HCEC 1CT (cell line): ENCODE measurements around the gene LYSMD2.
A peak's percentile ranks its signal among the peaks of the same experiment; 100 is the strongest.

Source experiments
- DNase-seq: peaks from one replicate; pipeline ENCODE4 v3.0.0-alpha.2; 2017

Gene LYSMD2

DNA sequence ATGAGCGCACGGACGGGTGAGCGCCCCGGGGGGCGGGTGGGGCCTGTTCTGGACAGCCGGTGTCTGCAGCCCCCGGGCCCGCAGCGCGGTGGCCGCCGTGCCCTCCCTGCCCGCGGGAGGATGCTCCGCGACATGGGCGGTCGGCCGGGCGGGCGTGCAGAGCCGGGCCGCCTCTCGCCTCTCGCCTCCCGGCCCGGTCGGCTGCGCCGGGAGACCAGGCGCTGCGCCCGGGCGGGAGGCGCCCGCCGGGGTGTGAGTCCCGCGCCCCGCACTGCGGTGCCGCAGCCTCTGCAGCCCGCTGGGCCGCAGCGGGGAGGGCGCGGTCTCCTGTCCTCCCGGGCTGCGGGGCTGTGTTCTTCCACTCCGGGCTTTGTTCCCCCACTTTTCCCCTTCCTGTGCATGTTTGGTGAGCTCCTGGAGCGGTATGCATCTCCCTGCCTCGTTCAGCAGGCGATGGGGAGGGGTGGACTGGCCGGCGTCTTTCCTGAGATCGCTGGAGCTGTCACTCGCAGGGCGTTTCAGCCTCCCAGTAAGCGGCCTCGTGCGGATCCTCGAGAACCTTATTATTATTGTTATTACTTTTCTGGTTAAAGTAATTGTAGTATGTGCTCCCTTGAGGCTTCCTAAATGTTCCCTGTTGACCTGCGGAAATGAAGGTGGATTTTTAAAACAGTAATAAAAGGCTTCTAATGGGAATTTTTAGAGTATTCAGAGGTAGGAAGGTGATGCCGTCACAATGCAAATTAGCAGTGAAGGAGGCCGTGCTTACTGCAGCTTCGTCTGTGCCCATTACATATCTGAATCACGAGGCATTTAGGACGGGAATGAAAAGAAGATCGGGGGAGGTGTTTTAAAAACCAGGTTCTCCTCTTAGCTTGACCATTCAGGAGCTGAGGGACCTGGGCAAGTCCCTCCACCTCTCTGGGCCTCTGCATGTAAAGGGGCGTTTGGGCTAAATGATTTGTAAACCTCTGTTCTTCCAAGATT, 14.5 kb upstream of the LYSMD2 start:
- peak; percentile 18 for DNase-seq

DNA sequence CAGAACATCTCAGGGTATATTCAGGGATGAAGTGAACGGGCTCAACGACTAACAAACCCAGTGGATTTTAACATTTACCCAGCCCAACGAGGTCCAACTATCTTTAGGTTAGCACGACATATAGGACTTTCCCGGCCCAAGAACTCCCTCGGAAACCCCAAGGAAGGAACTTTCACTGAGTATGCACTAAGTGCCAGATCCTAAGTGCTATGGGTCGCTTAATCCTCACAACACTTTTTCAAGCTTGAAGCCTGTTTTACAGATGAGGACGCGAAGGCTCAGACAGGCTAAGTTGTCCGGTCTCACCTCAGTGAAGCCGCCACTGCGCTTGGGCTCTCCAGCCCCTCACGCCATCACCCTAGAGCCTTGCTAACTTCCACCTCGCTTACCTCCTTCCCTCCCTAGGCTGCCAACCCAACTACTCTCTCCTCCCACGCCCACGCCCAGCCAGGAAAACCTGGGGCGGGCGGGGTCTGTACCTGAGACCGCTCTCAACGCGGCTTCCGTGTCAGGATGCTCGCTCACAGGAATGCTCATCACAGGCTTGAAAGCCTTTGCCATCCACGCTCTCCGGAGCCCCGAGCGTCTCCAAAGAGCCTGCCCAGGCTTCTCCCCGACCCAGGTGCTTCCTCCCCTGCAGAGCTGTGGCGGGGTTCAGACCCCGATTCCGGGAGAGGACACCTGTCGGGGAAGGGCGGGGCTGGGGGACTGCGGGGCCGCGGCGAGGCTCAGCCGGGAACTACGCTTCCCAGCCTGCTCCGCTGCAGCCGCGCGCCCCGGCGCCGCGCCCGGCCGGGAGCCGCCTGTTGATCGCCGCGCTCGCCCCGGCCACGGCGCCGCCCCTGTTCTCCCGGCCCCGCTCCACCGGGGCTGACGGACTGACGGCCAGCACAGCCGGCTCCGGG, 13.6 kb upstream of the LYSMD2 start, which contains the start of gene TMOD2:
Gene TMOD2, plus strand, starts transcription at position 806 of the 905 bp plus-strand sequence. CDS start 14,845 bp downstream, outside the sequence.
- peak; percentile 37 for DNase-seq

DNA sequence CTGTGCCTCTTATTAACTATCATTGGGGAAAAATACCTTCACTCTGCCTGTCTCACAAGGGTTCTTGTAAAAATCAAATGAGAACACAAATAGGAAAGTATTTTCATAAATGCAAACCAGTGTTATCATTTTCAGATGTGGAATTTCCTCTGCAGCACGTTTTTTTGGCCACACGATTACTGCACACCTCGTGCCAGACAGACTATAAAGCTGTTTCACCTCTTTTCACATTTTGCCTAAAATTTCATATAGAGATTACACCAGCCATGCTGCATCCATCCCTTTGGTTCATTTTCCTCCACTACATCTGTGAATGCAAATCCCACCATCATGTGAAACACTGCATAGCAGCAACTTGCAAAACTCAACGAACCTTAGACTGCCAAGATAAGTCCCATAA, 12.7 kb upstream of the LYSMD2 start:
- DNase-seq = no peak

DNA sequence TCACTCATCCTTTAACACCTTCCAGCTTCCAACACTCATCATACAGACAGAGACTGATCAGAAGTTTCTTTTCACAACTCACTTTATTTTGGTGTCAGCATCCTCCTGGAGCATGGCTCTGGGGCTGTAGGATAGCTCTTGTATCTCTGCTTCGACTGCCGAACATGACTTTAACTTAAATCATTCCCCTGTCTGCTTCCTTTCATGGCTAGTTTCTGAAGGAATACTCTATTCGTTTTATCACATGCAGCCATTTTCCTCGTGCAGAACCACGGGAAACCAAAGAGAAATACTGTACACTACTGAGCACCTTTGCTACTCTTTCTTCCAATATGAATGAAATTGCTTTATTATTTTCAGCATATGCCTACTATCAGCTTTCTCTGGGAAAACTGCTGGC, 11.9 kb upstream of the LYSMD2 start:
- no peak for DNase-seq

DNA sequence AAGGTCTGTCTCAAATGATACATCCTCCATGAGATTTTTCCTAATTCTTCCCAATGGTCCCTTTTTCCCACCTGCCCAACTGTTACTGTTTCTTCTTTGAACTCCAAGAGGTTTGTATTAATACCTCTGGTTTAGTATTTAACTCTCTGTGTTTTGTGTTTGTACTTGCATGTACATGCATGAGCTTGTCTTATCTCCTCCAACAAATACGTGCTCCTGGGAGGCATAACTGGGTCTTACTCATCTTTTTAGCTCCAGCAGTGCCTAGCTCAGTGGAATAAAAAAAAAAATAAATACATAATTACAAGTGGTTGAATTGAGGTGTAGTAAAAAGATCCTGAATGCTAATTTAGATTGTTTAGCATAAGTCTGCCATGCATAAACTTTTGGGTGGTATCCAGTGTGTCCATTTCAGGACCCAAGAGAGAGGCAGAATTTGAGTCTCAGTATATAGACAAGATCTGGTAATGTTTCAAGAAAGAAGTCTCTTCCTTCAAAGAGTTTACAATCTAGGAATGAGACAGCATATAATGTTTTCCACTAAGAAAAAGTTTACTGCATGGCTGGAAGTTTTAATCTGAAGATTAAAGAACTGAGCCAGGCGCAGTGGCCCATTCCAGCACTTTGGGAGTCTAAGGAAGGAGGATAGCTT, 1.7 kb upstream of the LYSMD2 start:
- no peak for DNase-seq

DNA sequence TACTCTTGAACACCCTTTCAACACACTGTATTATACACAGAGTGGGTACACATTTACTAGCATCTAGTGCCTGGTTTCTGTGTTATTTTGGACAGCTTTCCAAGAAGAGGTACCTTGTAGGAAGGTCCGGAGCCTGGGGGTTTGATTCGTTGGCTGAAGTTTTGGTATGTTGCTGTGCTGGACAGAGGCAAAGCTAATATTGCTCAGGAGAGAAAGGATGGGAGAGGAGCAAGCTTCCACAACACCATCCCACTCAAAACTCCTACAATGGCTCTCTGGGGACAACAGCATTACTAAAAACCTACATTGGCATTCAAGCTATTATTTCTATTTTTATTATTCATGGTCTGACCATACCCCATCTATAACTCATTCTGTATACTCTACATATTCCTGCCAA, 1.1 kb upstream of the LYSMD2 start:
- DNase-seq = no peak

DNA sequence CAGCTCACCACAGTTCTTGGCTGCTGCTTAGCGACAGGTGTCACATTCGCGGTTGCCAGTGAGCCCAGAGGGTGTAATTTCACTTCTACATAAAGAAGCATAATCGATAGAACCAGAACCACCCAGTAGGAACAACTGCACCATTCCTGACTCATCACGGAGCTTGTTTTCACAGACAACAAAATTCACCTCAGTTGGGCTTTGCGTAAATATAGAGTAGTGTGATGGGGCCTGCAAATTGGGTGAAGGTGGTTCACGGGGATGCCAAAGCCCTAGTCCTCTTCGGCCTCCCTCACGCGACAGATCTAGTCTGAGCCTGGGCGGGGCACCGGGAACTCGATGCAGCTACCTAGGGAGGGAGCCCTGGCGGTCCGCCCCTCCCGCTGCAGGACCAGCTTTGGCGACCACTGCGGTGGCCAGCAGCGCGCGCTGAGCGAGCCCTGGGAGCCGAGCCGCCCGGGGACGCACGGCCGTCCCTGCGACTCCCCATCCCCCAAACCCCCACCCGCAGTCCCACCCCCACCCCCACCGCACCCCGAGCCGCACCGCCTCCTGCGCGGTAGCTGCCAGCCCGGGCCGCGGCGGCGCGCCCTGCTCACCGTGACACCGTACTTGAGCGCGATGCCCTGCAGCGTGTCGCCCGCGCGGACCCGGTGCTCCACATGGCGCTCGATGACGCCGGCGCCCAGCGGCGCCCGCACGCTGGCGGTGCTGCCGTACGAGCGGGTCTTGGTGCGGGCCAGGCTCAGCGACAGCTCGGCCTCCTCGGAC, 519 bp downstream of the LYSMD2 start:
- no peak for DNase-seq

DNA sequence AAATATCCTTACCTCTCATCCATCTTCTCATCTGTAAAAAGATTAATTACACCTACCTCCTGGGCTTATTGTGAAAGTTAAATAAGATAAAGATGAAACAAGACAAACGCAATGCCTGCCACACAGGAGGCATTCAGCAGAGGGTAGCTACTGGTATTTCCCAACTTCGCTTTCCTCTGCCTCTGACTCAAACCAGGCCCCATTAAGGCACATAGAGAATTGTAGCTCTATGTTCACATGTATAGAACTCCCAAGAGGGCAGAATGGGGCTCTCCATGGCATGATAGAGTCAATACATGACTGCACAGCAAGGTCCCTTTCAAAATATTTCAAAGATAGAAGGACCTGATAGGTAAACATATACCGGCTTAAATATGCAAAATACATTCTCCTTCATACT, 1.4 kb downstream of the LYSMD2 start:
- DNase-seq = no peak

DNA sequence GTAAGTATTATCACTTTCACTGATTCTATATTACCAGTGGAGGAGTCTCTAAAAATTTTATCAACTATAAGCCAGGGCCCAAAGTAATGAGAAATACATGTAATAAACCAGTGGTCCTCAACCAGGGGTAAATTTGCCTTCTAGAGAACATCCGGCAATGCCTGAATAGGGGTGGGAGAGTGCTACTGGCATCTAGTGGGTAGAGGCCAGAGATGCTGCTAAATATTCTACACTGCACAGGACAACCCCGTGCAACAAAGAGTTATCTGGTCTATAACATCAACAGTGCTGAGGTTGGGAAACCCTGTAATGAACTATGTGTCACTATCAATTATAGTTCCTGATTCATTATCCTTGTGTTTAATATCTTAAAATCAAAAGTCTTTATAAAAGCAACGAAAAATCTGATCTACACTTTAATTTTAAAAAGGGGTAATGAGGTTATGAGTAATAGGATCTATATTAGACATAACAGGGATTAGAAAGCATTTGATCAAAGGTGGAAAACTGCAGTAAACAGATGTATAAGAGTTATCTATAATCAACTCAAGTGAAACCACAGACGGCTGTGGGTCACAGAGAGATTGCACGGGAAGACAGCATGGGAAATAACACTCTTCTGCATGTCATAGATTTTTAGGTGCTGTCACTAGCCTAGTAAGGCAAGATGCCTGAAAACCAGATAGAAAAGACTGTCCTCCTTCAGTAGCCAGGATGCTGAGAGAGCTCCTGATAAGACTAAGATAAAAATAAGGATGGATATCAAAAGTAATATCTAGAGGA, 2.0 kb downstream of the LYSMD2 start:
- no peak for DNase-seq

DNA sequence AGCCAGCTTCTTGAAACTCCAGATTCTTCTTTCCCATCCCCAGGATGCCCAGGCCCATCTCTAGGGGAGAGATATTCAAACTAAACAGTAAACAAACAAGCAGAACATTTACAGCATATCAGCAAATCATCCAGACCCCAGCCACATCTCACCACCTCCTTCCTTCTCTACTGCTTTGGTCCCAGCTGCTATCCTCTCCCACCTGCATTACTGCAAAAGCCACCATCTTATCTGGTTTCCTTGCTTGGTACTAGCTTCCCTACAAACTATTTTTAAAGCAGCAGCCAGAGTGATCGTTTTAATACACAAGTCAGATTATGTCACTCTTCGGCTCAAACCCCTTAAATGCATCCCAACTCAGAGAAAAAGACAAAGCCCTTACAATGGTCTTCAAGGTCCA, 4.8 kb downstream of the LYSMD2 start:
- DNase-seq = no peak

DNA sequence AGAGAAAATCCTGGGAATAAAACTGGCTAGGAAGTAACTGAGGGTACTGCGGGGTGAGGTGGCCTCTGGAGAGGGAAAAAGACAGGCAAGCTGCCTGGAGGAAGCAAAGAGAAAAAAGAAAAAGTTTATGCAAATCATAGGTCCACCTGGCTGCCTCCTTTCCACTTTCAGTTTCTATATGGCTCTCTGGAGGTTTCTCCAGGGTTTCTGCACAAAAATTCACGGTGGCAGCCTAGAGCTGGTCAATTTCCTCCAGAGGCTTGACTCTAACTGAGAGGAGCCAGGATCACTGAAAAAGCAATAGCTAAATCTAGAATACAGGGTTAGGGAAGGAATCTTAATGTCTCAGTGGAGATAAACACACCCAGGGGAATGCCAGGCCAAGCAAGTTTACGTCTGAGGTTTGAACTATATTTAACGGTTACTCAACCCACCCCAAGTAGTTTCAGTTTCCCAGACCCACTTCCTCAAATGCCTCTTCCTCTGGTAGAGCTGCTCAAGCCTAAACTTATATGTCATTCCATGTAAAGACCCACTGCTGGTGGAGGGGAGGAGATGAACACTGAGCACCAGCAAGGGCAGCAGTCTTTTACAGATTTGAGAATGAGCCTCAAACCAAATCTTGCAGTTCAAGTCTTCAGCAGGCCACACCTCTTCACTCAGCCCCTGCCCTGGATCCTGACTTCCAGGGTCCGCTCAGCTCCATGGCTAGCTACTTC, 5.7 kb downstream of the LYSMD2 start:
- peak; percentile 54 for DNase-seq

DNA sequence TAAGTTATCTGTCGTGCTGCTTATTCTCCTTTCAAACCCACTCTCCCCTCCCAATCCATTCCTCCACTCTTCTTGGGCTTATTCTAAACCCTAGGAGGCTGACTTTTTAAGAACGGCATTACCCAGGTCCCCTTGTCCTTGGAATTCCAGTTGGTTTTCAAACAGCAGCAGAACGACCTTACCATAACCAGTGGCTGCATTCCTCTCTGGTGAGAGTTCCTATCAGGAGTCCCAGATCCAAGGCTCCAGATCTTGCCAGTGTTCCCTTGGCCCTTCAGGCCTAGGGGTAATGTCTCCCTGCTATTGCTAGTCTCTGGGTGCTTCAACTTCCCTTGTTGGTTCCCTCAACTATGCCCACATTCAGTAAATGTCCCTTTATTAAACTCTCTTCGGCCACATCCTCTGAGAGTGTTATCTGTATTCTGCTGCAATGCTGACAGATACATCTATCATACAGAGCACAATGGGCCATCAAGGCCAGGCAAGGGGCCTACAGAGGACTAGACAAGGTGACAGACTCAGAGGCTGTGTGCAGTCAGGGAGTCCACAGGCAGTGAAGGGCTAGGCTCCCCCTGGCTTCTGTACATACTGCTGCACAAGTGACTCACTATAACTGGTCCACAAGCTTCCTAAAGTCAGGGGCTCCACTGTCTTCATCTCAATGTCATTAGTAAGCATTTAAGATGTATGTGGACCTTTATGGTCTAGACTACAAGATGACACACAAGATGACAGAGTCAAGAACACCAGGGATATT, 10.1 kb downstream of the LYSMD2 start:
- DNase-seq = peak; percentile 59

DNA sequence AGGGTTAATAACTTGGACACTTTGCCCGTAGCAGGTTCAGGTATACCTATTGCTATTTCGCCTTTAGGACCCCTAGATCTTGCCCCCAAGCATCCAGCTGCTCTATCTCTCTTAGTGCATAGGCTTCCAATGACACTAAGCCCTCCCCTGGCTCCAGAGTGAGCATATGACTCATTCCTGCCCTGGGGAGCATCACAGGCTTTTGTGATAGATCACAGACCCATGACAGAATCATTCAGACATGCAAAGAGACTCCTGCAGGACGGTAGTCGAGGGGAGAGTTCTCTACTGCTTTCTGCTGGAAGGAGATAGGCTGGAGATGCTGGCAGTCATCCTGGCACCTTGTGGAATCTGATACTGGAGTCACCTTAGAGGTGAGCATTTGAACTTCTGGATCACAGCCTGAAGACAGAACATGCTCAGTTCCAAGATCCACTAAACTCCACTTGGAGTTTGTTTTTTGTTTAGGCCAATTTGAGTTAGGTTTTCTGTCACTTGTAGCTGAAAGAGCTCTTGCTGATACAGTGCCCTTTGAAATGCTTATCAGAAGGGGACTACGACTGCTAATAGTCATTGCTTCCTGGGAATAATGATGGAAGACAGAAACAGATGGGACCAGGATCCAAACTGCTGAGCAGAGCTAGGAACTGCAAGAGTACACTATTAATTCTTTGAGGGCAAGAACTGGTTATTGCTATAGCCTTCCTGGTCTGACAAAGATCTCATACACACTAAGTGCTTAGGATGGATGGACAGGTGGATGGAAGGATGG, 11.0 kb downstream of the LYSMD2 start:
- DNase-seq = peak; percentile 92

DNA sequence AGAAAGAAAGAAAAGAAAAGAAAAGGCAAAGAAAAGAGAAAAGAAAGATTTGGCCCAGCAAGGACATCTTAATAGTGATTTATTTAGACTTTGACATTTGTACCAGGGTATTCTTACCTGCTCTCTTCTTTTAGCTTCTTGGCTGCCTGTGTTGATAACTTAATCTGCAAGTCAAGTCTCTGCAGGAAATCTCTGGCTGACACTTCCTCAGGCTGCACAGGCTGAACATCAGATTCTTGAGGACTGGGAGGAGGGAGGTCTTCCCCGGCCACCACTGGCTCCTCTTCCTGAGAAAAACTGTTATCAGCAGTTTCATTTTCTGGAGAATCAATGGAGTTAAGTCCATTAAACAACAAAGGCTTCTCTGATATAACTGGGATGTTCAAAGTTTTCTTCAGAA, 12.8 kb downstream of the LYSMD2 start:
- DNase-seq = no peak

DNA sequence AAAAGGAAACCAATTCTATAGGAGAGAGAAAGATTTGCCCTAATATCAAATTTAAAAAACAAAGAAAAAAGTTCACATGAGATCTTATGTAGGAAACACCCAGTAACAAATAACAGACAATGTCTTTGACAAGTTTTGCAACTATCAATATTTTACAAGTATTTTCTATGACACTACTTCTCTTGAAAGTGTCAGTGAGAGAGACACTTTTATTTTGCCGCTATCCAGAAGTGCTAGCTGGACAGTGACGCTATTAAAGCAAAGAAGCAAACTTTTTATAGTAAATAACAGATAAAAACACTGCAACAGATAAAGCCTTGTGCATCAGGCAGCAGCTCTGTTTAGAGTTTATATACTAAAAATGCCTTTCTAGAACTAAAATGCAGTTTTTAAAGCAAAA, 13.3 kb downstream of the LYSMD2 start:
- DNase-seq = no peak

DNA sequence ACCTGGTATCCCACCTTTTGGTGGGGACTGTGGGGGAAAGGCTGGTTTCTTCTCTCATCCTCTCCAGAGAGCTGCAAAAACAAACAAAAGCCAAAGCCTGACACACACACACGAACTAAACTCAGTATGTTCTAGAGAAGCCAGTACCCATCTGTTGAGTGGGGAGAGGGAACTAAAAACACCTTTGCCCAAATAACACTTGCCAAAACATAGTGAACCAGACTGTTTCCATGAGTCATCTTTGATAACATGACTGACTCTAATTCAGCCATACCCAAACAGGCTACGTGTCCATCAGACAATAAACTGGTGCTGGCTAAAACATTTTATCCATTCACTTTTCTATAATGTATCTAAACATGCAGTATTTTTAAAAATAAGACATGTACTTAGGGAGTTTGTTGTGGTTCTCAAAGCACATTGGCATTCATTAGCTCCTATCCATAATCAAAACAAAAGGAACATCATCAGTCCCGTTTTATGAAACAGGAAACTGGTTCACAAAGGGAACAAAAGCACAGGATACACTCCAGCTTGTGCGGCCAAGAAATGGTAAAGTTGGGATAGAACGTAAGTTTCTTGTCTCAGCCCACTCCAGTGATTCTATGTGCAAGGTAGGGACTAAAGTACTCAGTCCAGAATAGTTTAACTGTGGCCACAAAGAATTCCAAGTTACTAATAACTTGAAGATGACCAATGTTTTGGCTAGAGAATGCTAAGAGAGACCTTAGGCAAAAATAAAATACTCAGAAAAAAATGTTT, 16.1 kb downstream of the LYSMD2 start:
- no peak for DNase-seq

DNA sequence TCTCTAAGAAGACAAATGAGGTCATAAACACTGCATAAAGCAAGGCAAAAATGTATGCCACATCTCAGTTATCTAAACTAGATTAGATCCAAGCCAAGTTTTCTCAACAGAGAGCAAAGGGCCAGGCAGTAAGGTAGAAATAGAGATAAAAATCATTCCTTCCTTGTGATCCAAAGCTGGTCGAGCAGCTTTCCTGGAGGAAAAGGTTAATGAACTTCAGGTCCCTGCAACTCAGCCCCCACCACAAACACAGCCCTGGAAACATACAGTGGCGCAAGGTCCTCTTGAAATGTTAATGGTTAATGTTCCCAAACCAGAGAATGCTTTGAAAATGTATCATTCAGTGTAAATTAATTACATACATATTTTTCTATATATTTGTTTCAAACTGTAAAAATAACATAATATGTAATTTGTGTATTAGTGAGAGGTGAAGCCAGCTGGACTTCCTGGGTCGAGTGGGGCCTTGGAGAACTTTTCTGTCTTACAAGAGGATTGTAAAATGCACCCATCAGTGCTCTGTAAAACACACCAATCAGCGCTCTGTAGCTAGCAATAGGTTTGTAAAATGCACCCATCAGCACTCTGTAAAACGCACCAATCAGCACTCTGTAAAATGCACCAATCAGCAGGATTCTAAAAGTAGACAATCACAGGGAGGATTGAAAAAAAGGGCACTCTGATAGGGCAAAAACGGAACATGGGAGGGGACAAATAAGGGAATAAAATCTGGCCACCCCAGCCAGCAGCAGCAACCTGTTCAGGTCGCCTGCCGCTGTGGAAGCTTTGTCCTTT, 17.1 kb downstream of the LYSMD2 start:
- no peak for DNase-seq
